ENCODE measurements around the gene PLCE1. TPM values are rescaled to one million over a fixed set of nuclear protein-coding genes. Genes with fewer than 3 reads are reported as not detected.

The PLCE1 gene
- total and polyA plus RNA-seq, 2 of the 8 experiments (the other 6 are each of a cell fraction or from before 2014, with no cell fraction given) = 0.05 to 0.06 TPM

GRCh38 chr10:94014304-94014703 lies 20.6 kb downstream of the PLCE1 start:
- H2AK5ac ChIP-seq (ENCODE audit: low read depth, low read length) = no peak overlapping the region
- ChIA-PET POLR2A (ENCODE audit: partially characterized antibody) (no interaction called here), CTCF (ENCODE audit: partially characterized antibody) (interaction anchor here (0.9 kb wide), 1 partner anchor 9 kb away, joined by 3 read pairs; no protein-coding TSS in a partner anchor)
- H3K23ac ChIP-seq (ENCODE audit: insufficient read length) = no peak overlapping the region
- H3K4me1 ChIP-seq (replicated peaks in 1 of 4; ENCODE audit: control insufficient read depth in 3 of 4, insufficient read depth in 4 of 4, low read length in 3 of 4) = 0 out of 7 replicates have a peak, but pooled peaks cover 0 to 4% (median 0%) of the 10 kb centered on the region in 4 experiments
- no peak overlapping the region for H3K4ac ChIP-seq (replicated peaks; ENCODE audit: insufficient read length, low read depth, low read length)
- H2BK12ac ChIP-seq (ENCODE audit: low read depth, low read length) = no peak overlapping the region
- no peak overlapping the region for H3K56ac ChIP-seq (replicated peaks; ENCODE audit: insufficient read length, low read depth, low read length)
- H2AFZ ChIP-seq (ENCODE audit: low read length) = no peak overlapping the region
- no peak overlapping the region for H3K4me2 ChIP-seq (ENCODE audit: insufficient read depth in 1 of 2, low read depth in 2 of 2, low read length in 2 of 2)
- no peak overlapping the region for H2BK120ac ChIP-seq (replicated peaks; ENCODE audit: low read depth, low read length)
- no peak overlapping the region for H3K14ac ChIP-seq (ENCODE audit: insufficient read length)
- no peaks in the 10 kb centered on the region for H3K79me2 ChIP-seq (ENCODE audit: control insufficient read depth in 1 of 2, insufficient read depth in 2 of 2, low read length in 2 of 2)
- H3K23me2 ChIP-seq (ENCODE audit: low read depth, low read length) = no peaks in the 10 kb centered on the region
- no peak overlapping the region for H2BK5ac ChIP-seq (ENCODE audit: low read depth, low read length)
- H3K18ac ChIP-seq (ENCODE audit: extremely low read depth, low read length) = no peak overlapping the region
- no peaks in the 10 kb centered on the region for H3K79me1 ChIP-seq (ENCODE audit: low read depth, low read length)
- H2BK20ac ChIP-seq (ENCODE audit: low read length) = no peak overlapping the region
- no peak for TF ChIP-seq POLR2A (IDR thresholded peaks at IDR 0.05; ENCODE audit: control extremely low read depth in 1 of 2, low read depth in 2 of 2, low read length in 2 of 2)
- TF ChIP-seq JUND (IDR thresholded peaks at IDR 0.05; ENCODE audit: low read length) = no peak
- no peaks in the 10 kb centered on the region for H4K20me1 ChIP-seq (replicated peaks in 1 of 2; ENCODE audit: control insufficient read depth in 1 of 2, insufficient read depth in 2 of 2, low read length in 2 of 2)
- no peak overlapping the region for H3K9ac ChIP-seq (replicated peaks in 1 of 4; ENCODE audit: extremely low read depth in 1 of 4, low read depth in 3 of 4, low read length in 3 of 4)
- 0 out of 4 replicates have a peak, but pooled peaks cover 0 to 8% of the 10 kb centered on the region in 2 experiments for H3K9me3 ChIP-seq (ENCODE audit: insufficient read depth in 2 of 2, low read depth in 1 of 2, low read length in 1 of 2)
- no peaks in the 10 kb centered on the region for H3K27me3 ChIP-seq (replicated peaks in 1 of 4; ENCODE audit: control insufficient read depth in 3 of 4, extremely low read depth in 1 of 4, insufficient read depth in 3 of 4, low read length in 3 of 4)
- H3K4me3 ChIP-seq (ENCODE audit: extremely low read depth in 1 of 4, insufficient read depth in 2 of 4, low read depth in 3 of 4, low read length in 4 of 4) = no peak overlapping the region
- H4K8ac ChIP-seq (ENCODE audit: extremely low read depth, insufficient read depth, low read length) = no peak overlapping the region
- H3K36me3 ChIP-seq (ENCODE audit: control insufficient read depth in 2 of 4, insufficient read depth in 4 of 4, low read length in 3 of 4) = no peaks in the 10 kb centered on the region
- DNase-seq (ENCODE audit: low read depth in 1 of 2, low spot score in 2 of 2) = no peak
- H4K5ac ChIP-seq (ENCODE audit: insufficient read length, low read depth, low read length) = no peak overlapping the region
- no peak for FAIRE-seq
- WGBS, 2 experiments (ENCODE audit: extremely low coverage in 1 of 2, insufficient coverage in 1 of 2, insufficient read length in 1 of 2, insufficient replicate concordance in 2 of 2, low coverage in 1 of 2, low lambda C conversion rate in 2 of 2, missing lambda C conversion rate in 1 of 2) = 94% methylated on average over 3 of the region's 3 CpGs; no CpG with 5 or more reads in 1 of the 2 experiments
- no peak overlapping the region for H3K27ac ChIP-seq (ENCODE audit: low read depth, low read length)
- no peak overlapping the region for H4K91ac ChIP-seq (replicated peaks; ENCODE audit: insufficient read length, low read length)
- no peak overlapping the region for H2BK15ac ChIP-seq (ENCODE audit: low read length)

All from H1 (cell line).